Measurements from ENCODE around the gene FSD2.

GRCh38 chr15:82828075-82828474 lies 22.2 kb upstream of the FSD2 start:
- no peak for TF ChIP-seq EZH2 (IDR thresholded peaks at IDR 0.05; ENCODE audit: borderline replicate concordance, low read depth, low read length, poor library complexity, severe bottlenecking)
- TF ChIP-seq CTCF (conservative IDR thresholded peaks at IDR 0.05; ENCODE audit: low read depth, low read length): no peak
